22Rv1 (cell line): Measurements from ENCODE around the gene SERPINI1.

Experiments
- H3K27ac ChIP-seq: fragments of 450-650 bp; 2 replicates; pipeline ENCODE4 v1.5.1; 2017
- ZFX ChIP-seq: fragments of 450-650 bp; IDR thresholded peaks from 2 replicates; pipeline ENCODE4 v1.6.1; 2017; ENCODE audit warnings: antibody characterized with exemption, borderline replicate concordance
- TF ChIP-seq, protein P1 (sequence below): fragments of 450-650 bp; IDR thresholded peaks from 2 replicates; pipeline ENCODE4 v1.5.1; 2017; ENCODE audit warnings: mild to moderate bottlenecking

Gene SERPINI1

DNA sequence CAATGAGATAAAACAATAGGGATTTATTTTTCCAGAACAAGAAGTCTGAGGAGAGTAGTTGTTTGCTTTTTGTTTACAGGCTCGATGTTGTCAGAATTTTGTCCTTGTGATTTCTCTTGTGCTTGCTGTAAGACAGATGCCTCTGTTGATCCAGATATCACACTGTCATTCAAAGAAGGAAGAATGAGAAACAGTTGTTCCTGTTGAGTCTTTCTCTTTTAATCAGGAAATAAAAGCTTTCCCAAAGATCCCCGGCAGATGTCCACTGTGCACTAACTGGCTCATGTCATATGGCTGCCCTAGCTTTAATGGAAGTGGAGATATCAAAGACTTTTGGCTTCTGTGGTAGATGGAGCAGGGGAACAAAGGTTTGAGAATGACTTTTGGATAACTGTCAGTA, 6.8 kb downstream of the SERPINI1 start:
- no peak for TF ChIP-seq ZFX
- TF ChIP-seq, protein P1, sequence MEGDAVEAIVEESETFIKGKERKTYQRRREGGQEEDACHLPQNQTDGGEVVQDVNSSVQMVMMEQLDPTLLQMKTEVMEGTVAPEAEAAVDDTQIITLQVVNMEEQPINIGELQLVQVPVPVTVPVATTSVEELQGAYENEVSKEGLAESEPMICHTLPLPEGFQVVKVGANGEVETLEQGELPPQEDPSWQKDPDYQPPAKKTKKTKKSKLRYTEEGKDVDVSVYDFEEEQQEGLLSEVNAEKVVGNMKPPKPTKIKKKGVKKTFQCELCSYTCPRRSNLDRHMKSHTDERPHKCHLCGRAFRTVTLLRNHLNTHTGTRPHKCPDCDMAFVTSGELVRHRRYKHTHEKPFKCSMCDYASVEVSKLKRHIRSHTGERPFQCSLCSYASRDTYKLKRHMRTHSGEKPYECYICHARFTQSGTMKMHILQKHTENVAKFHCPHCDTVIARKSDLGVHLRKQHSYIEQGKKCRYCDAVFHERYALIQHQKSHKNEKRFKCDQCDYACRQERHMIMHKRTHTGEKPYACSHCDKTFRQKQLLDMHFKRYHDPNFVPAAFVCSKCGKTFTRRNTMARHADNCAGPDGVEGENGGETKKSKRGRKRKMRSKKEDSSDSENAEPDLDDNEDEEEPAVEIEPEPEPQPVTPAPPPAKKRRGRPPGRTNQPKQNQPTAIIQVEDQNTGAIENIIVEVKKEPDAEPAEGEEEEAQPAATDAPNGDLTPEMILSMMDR, result no peak
- no peak overlapping the region for H3K27ac ChIP-seq

DNA sequence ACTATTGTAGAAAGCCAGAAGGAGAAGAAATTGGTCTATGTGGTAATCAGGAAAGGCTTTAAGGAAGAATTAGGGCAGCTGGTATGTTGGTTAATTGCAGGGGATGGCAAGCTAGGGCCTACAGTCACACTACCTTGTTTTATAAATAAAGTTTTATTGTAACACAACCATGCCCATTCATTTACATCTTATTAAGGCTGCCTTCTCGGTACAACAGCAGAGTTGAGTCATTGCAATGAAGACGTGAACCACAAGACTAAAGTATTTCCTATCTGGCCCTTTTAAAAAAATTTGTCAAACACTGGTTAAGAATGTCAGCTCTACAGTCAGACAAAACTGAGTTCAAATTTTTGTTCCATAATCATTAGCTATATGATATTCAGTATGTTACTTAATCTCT, 8.3 kb downstream of the SERPINI1 start:
- no peak for TF ChIP-seq ZFX
- TF ChIP-seq, protein P1, result no peak
- H3K27ac ChIP-seq, result no peak overlapping the region

DNA sequence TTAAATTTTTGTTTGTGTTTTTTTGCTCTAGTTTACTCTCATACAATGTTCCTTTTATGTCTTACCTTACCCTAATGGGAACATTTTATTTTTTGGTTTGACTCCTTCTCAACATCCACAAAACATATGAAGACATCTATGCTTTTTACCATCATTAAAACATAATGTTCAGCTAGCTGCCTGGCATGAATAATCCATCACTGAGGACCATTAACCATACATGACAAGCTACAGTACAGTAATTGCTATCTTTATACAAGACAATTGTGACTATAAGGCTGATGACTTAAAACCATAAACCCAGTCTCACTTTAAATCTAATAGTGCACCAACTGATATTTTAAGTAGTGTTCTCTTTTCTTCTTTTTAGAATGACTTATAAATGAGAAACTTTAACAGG, 13.7 kb downstream of the SERPINI1 start:
- no peak for TF ChIP-seq ZFX
- TF ChIP-seq, protein P1, result no peak
- H3K27ac ChIP-seq, result peak overlapping the region; percentile 66

DNA sequence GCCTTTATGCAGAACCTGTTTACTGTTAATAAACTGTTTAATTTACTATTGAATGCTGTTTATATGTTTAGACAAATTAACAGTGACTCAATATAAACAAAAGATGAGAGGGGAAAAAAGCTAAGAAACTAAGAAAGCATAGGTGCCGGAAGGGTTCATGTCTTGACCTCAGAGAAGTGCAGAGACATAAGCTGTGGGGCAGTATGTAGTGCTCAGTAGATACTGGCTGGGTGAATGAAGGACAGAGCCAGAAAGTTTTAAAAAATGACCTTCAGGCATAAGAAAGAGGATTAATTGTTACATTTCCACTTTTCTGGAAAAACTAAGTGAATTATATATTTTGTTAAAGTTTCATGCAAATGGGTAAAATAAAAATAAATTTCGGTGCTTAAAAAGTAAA, 14.2 kb downstream of the SERPINI1 start:
- H3K27ac ChIP-seq, result no peak overlapping the region

DNA sequence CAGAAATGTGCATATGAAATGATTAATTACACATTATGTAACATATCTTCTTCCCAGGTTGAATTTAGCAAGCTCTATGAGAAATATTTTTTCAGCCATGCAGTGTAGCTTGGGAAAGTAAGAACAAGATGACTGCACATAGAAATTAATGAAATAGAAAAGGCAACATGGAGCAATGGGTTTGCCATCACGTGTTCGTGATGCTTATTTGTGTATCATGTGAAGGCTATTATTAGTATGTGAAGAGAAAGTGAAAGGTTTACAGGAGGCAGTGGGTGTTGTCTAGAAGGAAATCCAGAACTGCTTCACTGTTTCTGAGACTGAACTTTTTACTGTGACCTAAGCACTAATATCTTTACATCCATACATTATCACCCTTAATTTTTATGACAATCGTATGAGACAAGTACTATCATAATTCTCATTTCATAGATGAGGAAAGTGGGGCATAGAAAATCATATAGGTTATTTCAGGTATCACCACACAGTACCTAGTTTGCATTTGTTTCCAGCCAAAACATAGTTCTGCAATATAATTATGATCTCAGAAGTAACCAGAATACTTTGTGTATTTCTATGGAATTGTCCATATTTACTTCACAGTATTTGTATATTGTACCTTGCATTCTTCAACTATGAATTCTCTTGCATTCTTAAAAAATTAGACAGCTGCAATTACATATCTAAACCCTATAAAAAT, 14.9 kb downstream of the SERPINI1 start:
- TF ChIP-seq, protein P1, result no peak
- TF ChIP-seq ZFX, result no peak
- no peak overlapping the region for H3K27ac ChIP-seq

More for the DNA sequence above, 14.2 kb downstream of the SERPINI1 start:
- no peak for TF ChIP-seq ZFX
- TF ChIP-seq, protein P1, result no peak

DNA sequence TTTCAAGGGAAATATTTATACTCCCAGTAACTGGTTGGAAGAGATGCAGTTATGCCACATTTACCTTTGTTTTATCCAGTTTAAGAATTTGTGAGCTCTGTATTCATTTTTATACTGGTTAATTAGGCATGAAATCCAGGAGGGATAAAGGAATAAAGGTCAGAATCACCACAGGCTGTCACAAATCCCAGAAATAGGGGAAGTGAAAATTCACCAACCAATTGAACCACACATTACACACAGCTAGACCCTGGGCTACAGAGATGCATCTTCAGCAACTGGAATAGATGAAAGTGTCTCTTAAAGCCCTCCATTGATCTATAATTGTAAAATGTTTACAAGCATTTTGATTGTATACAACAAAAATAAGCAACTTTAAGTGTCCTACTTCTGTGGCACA, 18.5 kb downstream of the SERPINI1 start:
- no peak overlapping the region for H3K27ac ChIP-seq
- TF ChIP-seq, protein P1, result no peak
- no peak for TF ChIP-seq ZFX

DNA sequence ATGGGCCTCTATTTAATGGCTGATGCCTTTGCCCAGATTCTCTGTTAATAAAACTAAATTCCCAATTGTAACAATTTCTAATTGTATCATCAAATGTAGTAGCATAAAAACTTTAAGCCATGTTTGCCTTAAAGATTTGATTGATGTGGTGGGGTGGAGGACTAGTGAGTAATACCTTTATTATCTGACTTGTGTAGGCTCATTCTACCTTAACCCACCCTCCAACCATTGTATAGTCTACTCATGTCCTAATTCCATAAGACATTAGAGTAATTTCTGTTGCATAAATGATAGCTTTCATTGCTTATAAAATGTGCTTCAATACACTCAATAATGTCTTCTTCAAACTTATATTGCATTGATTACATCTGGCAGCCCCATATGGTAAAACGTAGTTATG, 25.8 kb downstream of the SERPINI1 start:
- no peak overlapping the region for H3K27ac ChIP-seq
- TF ChIP-seq ZFX, result no peak
- TF ChIP-seq, protein P1, result no peak
